BJ (cell line): Measurements from ENCODE around the gene GDI2. TPM values are rescaled to one million over a fixed set of nuclear protein-coding genes. Genes with fewer than 3 reads are reported as not detected.

Experiments used
- CTCF ChIA-PET: fragments of 350-600 bp; formaldehyde crosslinking; extraction: SDS; loops from one replicate; lab custom pipeline; 2021; ENCODE audit warnings: antibody characterized with exemption, inconsistent platforms; lab: Yijun Ruan, JAX
- POLR2A ChIA-PET: fragments of 300-600 bp; sonication (Branson Sonifier 250); formaldehyde crosslinking; extraction: SDS; loops from one replicate; lab custom pipeline; 2021; ENCODE audit warnings: antibody characterized with exemption; lab: Charles Lee
- DNase-seq: peaks from one replicate; pipeline ENCODE4 v3.0.0-alpha.2; 2011; ENCODE audit warnings: low read depth
- H3K27me3 ChIP-seq: 2 replicates; pipeline ENCODE4 v1.6.0; 2011; ENCODE audit warnings: low read length; ENCODE audit not compliant: control insufficient read depth, insufficient read depth
- H3K36me3 ChIP-seq: 2 replicates; pipeline ENCODE4 v1.5.1; 2011; ENCODE audit warnings: low read length; ENCODE audit not compliant: control insufficient read depth, insufficient read depth
- H3K4me3 ChIP-seq: 2 replicates; pipeline ENCODE4 v1.5.1; 2011; ENCODE audit warnings: low read depth, mild to moderate bottlenecking, control low read depth, low read length
- polyA plus RNA-seq: library from polyadenylated mRNA; depleted of rRNA; stranded (reverse); fragments of >200 nt; gene quantifications from 2 replicates; pipeline ENCODE4 v1.2.3, GENCODE V29; 2011; rRNA removed
- TF ChIP-seq, protein P1 (sequence below): IDR thresholded peaks from 2 replicates; pipeline ENCODE4 v1.5.1; 2011; ENCODE audit warnings: low read depth, mild to moderate bottlenecking, control low read depth, inconsistent platforms, low read length, moderate library complexity; ENCODE audit not compliant: insufficient read depth

The GDI2 gene
- polyA plus RNA-seq, 1 experiment, result 148 TPM

DNA sequence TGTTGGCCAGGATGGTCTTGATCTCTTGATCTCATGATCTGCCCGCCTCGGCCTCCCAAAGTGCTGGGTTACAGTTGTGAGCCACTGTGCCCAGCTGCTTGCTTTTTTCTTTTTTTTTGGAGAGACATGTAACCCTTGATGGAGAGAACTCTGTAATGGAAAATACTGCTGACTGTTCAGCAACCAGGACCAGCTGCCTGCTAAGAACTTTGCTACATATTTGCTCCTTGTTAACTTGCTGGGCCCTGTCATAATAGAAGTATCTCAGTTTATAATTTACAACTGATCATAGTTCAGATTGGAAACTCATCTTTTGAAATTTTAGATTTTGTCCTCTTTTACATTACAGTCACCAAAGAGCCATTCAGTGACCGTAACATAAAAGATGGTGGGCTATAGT is 93.7 kb downstream of the GDI2 start:
- CTCF ChIA-PET, result interaction anchor here (1.2 kb wide), 1 partner anchor 10 kb away, joined by 4 read pairs; no protein-coding TSS in a partner anchor
- Histone ChIP-seq H3K36me3 (no peaks in the 10 kb centered on the region; the same call in 1 of the 2 replicates), H3K4me3 (no peak overlapping the region), H3K27me3 (no peaks in the 10 kb centered on the region)
- TF ChIP-seq, protein P1, sequence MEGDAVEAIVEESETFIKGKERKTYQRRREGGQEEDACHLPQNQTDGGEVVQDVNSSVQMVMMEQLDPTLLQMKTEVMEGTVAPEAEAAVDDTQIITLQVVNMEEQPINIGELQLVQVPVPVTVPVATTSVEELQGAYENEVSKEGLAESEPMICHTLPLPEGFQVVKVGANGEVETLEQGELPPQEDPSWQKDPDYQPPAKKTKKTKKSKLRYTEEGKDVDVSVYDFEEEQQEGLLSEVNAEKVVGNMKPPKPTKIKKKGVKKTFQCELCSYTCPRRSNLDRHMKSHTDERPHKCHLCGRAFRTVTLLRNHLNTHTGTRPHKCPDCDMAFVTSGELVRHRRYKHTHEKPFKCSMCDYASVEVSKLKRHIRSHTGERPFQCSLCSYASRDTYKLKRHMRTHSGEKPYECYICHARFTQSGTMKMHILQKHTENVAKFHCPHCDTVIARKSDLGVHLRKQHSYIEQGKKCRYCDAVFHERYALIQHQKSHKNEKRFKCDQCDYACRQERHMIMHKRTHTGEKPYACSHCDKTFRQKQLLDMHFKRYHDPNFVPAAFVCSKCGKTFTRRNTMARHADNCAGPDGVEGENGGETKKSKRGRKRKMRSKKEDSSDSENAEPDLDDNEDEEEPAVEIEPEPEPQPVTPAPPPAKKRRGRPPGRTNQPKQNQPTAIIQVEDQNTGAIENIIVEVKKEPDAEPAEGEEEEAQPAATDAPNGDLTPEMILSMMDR, result no peak
- no peak for DNase-seq
- POLR2A ChIA-PET, result no interaction called here

Other genes starting within 250 kb of the GDI2 start
- 6.3 and 8.6 TPM in 2 replicates for gene ASB13, start 146.8 kb downstream of the GDI2 start, polyA plus RNA-seq
- 27.1 and 45.2 TPM in 2 replicates for gene TASOR2, start 128.6 kb downstream of the GDI2 start, polyA plus RNA-seq
- 5.2 and 7.4 TPM in 2 replicates for gene ANKRD16, start 76.5 kb upstream of the GDI2 start, polyA plus RNA-seq
- gene FBH1, start 76.8 kb upstream of the GDI2 start, polyA plus RNA-seq, result 61.8 and 82.5 TPM in 2 replicates
- 4.6 and 7.5 TPM in 2 replicates for gene IL15RA, start 164.1 kb upstream of the GDI2 start, polyA plus RNA-seq
- not detected in 2 replicates for gene IL2RA, start 248.9 kb upstream of the GDI2 start, polyA plus RNA-seq